Muscle layer of colon (tissue), 2 donors: Measurements from ENCODE around the gene GRIP2.

Source experiments
- H3K27ac ChIP-seq: one replicate; pipeline ENCODE4 v1.7.0; 2013; ENCODE audit warnings: low read depth, mild to moderate bottlenecking, low read length, moderate library complexity
- H3K27me3 ChIP-seq, 2 donors: one replicate each; pipeline ENCODE4 v1.7.0; 2013; ENCODE audit warnings: low read length in 2 of 2, mild to moderate bottlenecking in 2 of 2; ENCODE audit not compliant: insufficient read depth in 2 of 2, control insufficient read depth in 1 of 2
- H3K36me3 ChIP-seq: one replicate; pipeline ENCODE4 v1.7.0; 2013; ENCODE audit warnings: mild to moderate bottlenecking, low read length; ENCODE audit not compliant: insufficient read depth
- H3K4me1 ChIP-seq: one replicate; pipeline ENCODE4 v1.7.0; 2013; ENCODE audit warnings: mild to moderate bottlenecking, low read length; ENCODE audit not compliant: insufficient read depth
- H3K4me3 ChIP-seq, 2 donors: one replicate each; pipeline ENCODE4 v1.7.0; 2013; ENCODE audit warnings: low read length in 2 of 2, low read depth in 1 of 2, mild to moderate bottlenecking in 1 of 2, moderate library complexity in 1 of 2
- H3K9ac ChIP-seq: one replicate; pipeline ENCODE4 v1.7.0; 2013; ENCODE audit warnings: low read length
- H3K9me3 ChIP-seq: one replicate; pipeline ENCODE4 v1.7.0; 2013; ENCODE audit warnings: mild to moderate bottlenecking, low read length
- donor health status: abdominal sarcoma.
- donor health status: Adenocarcinoma of cecum.

GRIP2 gene

GRCh38 chr3:14539742-14540491 lies at the start of gene GRIP2:
Gene GRIP2, minus strand, starts transcription at chr3:14540342. Its CDS starts 34 bp downstream, at chr3:14540308.
- Histone ChIP-seq H3K27ac (no peak within 1 kb of the TSS), H3K27me3 (peaks cover 0 to 5% of the 10 kb centered on the region in 2 donors), H3K4me1 (peaks cover 4% of the 10 kb centered on the region), H3K4me3 (no peak within 1 kb of the TSS), H3K9me3 (no peaks in the 10 kb centered on the region), H3K36me3 (no peaks in the 10 kb centered on the region), H3K9ac (no peak within 1 kb of the TSS)

GRCh38 chr3:14588425-14589112 lies 48.4 kb upstream of the GRIP2 start:
- Histone ChIP-seq H3K9me3 (no peaks in the 10 kb centered on the region), H3K4me1 (no peaks in the 10 kb centered on the region), H3K9ac (no peak overlapping the region), H3K4me3 (no peak overlapping the region), H3K27ac (no peak overlapping the region), H3K27me3 (peaks cover 5 to 6% of the 10 kb centered on the region in 2 donors), H3K36me3 (no peaks in the 10 kb centered on the region)

- Histone ChIP-seq H3K4me1 (no peaks in the 10 kb centered on the region), H3K4me3 (no peak overlapping the region), H3K27ac (no peak overlapping the region), H3K9me3 (no peaks in the 10 kb centered on the region), H3K9ac (no peak overlapping the region), H3K36me3 (no peaks in the 10 kb centered on the region), H3K27me3 (peaks cover 5 to 6% of the 10 kb centered on the region in 2 donors)
These were observed 47.7 kb upstream of the GRIP2 start for GRCh38 chr3:14587740-14588360.

GRCh38 chr3:14586611-14587010 lies 46.5 kb upstream of the GRIP2 start:
- Histone ChIP-seq H3K9ac (no peak overlapping the region), H3K4me3 (no peak overlapping the region), H3K27me3 (peaks cover 5 to 6% of the 10 kb centered on the region in 2 donors), H3K36me3 (no peaks in the 10 kb centered on the region), H3K27ac (no peak overlapping the region), H3K4me1 (no peaks in the 10 kb centered on the region), H3K9me3 (no peaks in the 10 kb centered on the region)

GRCh38 chr3:14583548-14584091 lies 43.5 kb upstream of the GRIP2 start:
- Histone ChIP-seq H3K36me3 (no peaks in the 10 kb centered on the region), H3K9me3 (no peaks in the 10 kb centered on the region), H3K27me3 (peaks cover 0 to 5% of the 10 kb centered on the region in 2 donors), H3K9ac (no peak overlapping the region), H3K4me1 (no peaks in the 10 kb centered on the region), H3K4me3 (no peak overlapping the region), H3K27ac (no peak overlapping the region)

GRCh38 chr3:14582045-14582410 lies 41.9 kb upstream of the GRIP2 start:
- Histone ChIP-seq H3K36me3 (no peaks in the 10 kb centered on the region), H3K4me1 (no peaks in the 10 kb centered on the region), H3K4me3 (no peak overlapping the region), H3K9me3 (no peaks in the 10 kb centered on the region), H3K27me3 (peaks cover 0 to 5% of the 10 kb centered on the region in 2 donors), H3K9ac (no peak overlapping the region), H3K27ac (no peak overlapping the region)

GRCh38 chr3:14581334-14582044 lies 41.3 kb upstream of the GRIP2 start:
- Histone ChIP-seq H3K4me3 (no peak overlapping the region), H3K36me3 (no peaks in the 10 kb centered on the region), H3K27ac (no peak overlapping the region)

GRCh38 chr3:14577897-14578296 lies 37.8 kb upstream of the GRIP2 start:
- Histone ChIP-seq H3K4me3 (no peak overlapping the region), H3K36me3 (no peaks in the 10 kb centered on the region), H3K27ac (no peak overlapping the region), H3K4me1 (no peaks in the 10 kb centered on the region), H3K9ac (no peak overlapping the region), H3K27me3 (no peaks in the 10 kb centered on the region), H3K9me3 (no peaks in the 10 kb centered on the region)

More at GRCh38 chr3:14581334-14582044, 41.3 kb upstream of the GRIP2 start:
- H3K4me1 ChIP-seq = no peaks in the 10 kb centered on the region
- H3K9me3 ChIP-seq = no peaks in the 10 kb centered on the region
- no peak overlapping the region for H3K9ac ChIP-seq
- peaks cover 0 to 5% of the 10 kb centered on the region in 2 donors for H3K27me3 ChIP-seq

GRCh38 chr3:14576163-14576562 lies 36.0 kb upstream of the GRIP2 start:
- no peaks in the 10 kb centered on the region for H3K27me3 ChIP-seq
- H3K9me3 ChIP-seq = no peaks in the 10 kb centered on the region
- H3K4me1 ChIP-seq = no peaks in the 10 kb centered on the region
- no peak overlapping the region for H3K9ac ChIP-seq
- no peaks in the 10 kb centered on the region for H3K36me3 ChIP-seq
- no peak overlapping the region for H3K4me3 ChIP-seq
- H3K27ac ChIP-seq = no peak overlapping the region

GRCh38 chr3:14574183-14574582 lies 34.0 kb upstream of the GRIP2 start:
- no peaks in the 10 kb centered on the region for H3K4me1 ChIP-seq
- H3K27me3 ChIP-seq = no peaks in the 10 kb centered on the region
- H3K9me3 ChIP-seq = no peaks in the 10 kb centered on the region
- H3K9ac ChIP-seq = no peak overlapping the region
- H3K27ac ChIP-seq = no peak overlapping the region
- no peak overlapping the region for H3K4me3 ChIP-seq
- no peaks in the 10 kb centered on the region for H3K36me3 ChIP-seq

- Histone ChIP-seq H3K4me3 (no peak overlapping the region), H3K4me1 (no peaks in the 10 kb centered on the region), H3K9ac (no peak overlapping the region), H3K36me3 (no peaks in the 10 kb centered on the region), H3K27ac (no peak overlapping the region), H3K9me3 (no peaks in the 10 kb centered on the region), H3K27me3 (no peaks in the 10 kb centered on the region)
These were observed 33.6 kb upstream of the GRIP2 start for GRCh38 chr3:14573706-14574105.
